NCI-H2081 treated with DMSO at 0.1 percent for 48 hours (cell line): ENCODE results near the gene TUT4.

Source experiments
- DNase-seq: peaks from one replicate; lab custom pipeline; 2025; lab: John Stamatoyannopoulos, UW

TUT4 gene

DNA sequence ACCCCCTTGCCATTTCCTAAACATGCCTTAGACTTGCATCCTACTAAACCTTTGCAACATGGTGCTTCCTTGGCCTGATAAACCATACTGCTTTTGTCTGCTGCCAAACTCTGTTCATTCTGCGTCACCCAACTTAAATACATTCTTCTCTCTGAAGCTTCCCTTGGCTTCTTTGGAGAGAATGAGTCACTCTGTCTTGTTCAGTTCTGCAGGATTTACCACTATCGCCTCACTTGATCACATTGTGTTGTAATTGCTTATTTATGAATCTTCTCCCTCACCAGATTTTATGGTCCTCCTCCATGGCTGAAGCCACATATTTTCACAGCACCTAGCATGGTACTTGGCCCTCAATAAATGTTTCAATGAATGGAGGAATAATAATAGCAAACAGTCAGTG is 21.7 kb upstream of the TUT4 start:
- no peak for DNase-seq

DNA sequence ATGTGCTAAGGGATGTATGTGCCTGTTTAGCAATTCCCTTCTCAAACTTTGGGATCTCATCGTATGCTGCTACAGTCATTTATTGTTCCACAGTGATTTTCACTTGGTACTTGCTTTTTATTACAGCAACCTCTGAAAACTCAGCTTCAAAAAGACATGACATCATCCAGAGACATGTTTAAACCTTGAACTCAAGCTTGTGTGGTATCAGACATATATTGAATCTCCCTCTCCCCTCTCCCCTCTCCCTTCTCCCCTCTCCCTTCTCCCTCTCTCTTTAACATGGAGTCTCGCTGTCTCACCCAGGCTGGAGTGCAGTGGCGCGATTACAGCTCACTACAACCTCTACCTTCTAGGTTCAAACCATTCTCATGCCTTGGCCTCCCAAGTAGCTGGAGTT is 19.5 kb upstream of the TUT4 start:
- no peak for DNase-seq

DNA sequence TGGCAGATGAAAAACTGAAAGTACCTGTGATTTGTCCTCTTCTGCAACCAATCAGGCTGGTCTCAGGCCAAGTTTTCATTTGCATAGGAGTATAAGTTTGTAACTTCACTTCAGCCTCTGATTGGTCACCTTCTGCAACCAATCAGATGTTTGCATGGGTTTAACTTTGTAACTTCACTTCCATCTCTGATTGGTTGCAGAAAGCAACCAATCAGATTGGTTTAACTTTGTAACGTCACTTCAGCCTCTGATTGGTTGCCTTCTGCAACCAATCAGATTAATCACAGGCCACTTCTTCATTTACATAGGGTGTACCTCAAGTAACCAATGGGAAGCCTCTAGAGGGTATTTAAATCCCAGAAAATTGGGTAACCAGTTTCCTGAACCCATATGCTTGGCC is 18.9 kb upstream of the TUT4 start:
- no peak for DNase-seq

DNA sequence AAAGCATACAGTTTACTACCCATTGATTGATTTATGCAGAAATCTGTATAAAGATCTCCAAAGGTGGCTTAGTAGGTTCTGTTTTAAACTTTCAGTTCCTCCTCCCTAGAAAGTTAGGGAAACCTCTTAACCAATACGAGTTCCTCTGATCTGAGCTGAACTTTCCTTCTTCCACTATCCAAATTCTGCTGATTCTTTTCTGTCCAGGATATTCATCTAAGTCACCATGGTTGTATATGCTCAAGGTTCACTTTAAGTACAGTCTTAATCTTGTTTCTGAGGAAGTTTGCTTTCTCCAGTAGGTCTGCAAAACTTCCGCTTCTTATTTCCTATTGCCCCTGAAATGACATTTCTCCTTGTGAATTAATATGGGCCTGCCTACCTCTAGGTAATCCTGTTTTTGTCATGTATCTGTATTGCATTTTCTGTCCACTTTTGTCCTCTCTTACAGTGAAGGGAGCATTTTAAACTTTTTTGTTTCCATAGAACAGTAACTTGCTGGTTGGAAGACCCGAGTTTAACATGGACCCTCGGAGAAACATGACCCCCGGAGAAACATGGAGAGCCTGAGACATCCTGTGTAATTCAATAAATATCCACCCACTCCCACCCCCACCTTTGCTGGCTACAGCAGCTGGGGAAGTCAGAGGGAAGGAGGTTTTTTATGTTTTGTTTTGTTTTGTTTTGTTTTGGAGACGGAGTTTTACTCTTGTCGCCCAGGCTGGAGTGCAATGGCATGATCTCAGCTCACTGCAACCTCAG is 16.7 kb upstream of the TUT4 start:
- no peak for DNase-seq

DNA sequence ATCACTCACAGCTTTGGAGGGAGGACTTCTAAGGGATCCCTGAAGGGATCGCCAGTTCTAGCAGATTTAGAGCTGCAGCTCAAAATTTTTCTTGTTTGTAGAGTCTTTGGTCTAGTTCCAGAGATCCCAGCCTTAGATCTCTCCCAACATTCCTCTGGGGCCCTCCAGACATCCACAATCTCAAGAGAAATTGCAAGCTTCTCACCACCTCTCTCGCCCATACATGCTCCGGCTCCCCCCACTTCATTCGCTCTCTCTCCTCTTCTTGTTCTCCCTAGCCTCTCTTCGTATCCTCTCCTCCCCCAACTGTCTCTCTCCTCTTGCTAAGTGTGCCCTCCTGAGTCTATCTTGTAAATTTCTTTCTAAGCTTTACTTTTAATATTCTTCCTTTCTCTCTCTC is 15.1 kb upstream of the TUT4 start:
- no peak for DNase-seq

DNA sequence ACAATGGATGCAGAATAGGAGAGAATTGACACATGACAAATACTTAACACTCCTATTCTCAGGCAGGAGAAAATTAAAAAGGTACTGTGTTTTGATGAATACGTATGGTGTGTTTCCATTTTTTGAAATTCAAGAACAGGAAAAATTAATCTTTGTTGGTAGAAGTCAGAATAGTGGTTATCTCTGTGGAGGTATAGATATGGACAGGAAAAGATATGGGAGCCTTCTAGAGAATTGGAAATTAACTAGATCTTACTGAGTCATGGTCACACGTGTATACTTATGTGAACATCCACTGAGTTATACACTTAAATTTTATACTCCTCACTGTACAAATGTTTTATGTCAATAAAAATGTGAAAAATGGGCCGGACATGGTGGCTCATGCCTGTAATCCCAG is 9.9 kb upstream of the TUT4 start:
- no peak for DNase-seq

DNA sequence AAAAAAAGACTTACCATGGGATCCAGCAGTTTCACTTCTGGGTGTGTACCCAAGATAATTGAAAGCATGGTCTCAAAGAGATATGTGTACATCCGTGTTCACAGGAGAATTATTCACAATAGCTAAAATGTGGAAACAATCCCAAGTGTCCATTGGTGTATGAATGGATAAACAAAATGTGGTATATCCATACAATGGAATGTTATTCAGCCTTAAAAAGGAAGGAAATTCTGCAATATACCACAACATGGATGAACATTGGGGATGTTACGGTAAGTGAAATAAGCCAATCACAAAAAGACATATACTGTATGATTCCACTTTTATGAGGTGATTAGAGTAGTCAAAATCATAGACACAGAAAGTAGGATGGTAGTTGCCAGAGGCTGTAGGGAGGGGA is 7.0 kb upstream of the TUT4 start:
- no peak for DNase-seq

DNA sequence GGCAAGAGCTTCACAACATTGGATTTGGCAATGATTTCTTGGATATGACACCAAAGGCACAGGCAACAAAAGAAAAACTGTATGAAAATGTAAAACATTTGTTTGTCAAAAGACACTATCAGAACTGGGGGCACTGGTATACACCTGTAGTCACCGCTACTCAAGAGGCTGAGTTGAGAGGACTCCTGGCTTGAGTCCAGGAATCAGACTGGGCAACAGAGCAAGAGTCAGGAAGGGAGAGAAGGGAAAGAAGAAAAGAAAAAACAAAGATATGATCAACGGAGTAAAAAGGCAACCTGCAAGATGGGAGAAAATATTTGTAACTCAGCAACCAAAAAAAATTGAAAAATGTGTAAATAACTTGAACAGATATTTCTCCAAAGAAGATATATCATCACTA is 6.0 kb upstream of the TUT4 start:
- no peak for DNase-seq

DNA sequence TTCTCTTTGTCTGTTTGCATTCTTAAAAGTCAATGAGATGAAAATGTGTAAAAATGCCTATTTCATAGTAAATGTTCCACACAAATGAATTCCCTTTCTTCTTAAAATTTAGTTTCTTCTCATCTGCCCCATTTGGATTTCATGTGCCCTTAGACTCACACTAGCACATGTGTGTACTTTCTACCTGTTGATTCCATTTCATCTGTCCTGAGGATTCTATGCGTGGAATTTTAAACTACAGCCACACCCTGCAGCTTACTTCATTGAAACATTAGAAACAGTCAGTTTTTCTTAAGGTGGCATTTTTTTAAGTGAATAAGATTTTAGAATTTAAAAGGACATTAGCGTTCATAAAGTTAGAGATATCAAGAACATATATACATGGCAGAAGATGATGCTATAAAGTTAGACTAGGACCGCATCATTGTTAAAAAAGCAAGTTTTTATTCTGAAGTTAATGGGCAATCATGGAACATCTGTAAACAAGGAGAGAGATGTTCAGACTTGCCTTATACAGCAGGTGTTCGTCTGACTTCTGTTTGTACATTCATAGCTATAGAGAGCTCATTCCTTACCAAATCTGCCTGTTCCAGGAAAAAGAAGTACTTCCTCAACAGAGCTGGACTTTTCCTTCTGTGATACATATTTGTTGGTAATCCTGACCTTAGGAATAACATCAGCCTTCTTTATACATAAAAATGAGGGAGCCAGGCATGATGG is 3.9 kb upstream of the TUT4 start:
- DNase-seq, result no peak

DNA sequence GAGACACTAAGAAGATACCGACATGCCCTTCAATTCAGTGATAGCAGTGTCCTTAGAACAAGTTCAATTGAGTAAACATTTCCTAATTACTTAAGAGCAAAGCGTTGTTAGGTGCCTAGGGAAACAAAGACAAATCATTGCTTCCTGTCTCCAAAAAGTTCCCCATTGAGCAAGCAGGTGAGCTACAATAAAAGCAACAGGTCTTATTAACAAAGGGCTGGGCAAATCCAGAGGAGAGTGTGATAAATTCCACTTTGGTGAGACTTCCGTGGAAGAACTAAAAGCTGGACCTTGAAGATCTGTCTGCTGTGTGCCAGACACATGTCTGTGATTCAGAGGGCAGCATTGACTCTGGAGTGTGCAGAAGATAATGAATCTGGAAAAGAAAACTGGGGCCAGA is 1.9 kb upstream of the TUT4 start:
- DNase-seq, result peak; percentile 36

DNA sequence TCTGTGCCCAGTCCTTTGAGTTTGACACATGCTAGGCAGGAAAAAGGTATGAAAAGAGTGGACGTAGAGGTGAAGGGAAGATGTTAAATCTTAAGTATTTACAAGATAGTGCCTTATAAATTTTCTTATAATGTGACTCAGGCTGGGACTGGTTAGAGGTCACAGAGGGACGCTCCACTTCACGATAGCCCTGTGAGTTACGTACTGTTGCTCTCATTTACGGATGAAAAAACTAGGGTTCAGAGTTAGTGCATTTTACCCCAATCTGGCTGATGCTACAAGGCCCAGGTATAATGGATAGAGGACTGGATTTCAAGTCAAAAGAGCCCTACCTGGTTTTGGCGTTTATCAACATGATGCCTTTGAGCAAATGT is 1.4 kb upstream of the TUT4 start:
- no peak for DNase-seq

DNA sequence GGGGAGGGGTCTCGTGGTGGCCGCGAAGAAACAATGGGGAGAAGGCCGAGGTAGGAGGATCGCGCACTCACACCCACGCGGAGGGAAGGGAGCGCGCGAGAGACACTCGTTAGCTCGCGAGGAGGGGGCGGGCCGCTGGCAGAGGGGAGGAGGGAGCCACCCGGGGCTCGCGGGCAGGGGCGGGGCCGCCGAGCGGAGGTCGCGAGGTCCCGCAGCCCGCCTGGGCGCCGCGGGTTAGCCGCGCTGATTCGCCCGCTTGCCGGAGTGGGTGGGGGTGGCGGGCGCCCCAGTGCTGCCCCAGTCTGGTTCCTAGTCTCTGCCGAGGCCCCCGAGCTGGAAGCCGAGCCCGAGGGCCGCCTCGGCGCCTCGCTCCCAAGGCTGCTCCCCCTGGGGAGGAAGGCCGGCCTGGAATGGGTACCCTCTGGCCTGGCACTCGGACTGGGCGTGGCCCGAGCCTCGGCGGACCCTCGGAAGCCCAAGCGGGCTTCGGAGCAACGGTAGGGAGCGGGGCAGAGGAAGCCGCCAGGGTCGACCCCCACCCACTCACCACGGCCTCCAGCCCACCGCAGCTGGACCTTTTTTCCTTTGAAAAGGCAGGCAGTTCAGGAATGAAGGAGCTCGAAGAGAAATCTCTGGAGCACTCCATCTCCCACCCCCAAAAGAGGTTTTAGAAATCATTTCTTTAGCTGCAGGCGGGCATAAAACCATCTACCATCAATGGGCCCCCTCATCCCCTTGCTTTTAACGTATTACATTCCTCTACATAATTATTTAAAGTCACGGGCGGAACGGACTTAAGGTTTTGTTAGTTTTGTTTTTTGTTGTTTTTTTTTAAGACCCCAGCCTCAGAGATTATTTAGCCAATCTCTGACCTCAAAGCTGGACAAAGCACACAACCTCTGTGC is 722 bp upstream of the TUT4 start:
- no peak for DNase-seq

DNA sequence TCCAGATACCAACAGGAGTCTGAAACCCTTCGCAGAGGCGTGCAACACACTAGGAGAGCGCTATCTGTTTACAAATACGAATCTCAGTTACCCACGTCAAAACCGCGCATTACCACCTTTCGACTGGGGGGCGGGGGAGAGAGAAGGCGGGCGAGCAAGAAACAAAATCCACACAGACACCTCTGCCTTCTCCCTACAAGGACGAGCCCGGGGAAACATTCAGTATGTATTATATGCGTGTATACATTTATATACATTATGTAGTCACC is 722 bp downstream of the TUT4 start:
- peak; percentile 20 for DNase-seq

DNA sequence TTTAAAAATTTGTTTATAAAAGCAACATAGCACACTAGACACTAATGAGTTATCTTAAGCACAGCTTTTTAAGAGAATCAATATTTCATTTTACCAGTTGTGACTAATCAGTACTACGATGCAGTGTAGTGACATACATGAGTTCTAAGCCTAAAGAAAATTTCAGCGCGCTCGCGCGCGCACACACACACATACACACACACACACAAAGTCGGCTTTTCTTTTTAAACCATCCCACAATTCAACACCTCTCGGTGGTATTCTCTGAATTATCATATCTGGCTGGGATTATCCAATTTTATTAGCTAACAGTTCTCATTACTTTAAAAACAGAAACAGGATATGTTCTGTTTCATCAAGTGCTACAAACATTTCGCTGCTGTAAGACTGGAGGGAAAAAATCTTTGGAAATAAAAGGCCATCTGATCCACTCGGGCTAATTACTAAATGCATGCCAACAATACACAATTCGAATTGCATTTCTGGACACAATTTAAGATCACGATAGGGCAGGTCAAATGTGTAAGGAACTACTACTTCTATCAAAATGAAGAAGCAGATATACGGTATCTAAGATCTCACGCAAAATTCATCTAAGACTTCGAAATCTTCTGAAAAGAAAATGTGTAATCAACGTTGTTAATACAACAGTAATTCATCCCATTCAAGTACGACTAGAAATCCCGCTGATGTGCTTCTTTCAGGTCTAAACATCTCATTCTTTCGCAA is 1.2 kb downstream of the TUT4 start:
- DNase-seq, result no peak

DNA sequence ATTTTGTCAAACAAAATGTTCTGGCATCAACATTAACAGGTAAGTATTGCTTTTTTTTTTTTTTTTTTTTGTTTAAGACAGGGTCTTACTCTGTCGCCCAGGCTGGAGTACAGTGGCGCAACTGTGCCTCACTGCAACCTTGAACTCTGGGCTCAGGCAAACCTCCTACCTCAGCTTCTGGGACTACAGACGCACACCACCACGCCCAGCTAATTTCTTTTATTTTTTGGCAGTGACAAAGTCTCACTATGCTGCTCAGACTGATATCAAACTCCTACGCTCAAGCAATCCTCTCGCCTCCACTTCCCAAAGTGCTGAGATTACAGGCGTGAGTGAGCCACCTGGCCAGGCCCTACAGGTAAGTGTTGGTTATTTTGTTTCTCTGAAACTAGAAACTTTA is 2.4 kb downstream of the TUT4 start:
- no peak for DNase-seq

DNA sequence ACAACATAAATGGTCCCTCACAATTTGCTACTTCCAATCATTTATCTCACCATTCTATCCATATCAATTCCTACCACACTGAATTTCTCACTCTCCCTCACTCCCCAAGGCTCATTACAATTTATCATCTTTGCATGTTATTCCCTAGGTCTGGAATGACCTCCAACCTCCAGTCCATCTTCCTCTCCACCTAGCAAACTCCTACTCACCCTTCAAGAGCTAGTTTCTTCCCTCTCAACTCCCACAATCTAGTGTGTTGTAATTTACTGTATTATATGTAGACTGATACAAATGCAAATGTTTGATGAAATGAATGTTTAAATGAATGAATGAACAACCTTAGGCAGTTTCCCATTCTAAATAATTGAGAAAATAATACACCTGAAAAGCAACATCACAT is 3.6 kb downstream of the TUT4 start:
- DNase-seq, result no peak

DNA sequence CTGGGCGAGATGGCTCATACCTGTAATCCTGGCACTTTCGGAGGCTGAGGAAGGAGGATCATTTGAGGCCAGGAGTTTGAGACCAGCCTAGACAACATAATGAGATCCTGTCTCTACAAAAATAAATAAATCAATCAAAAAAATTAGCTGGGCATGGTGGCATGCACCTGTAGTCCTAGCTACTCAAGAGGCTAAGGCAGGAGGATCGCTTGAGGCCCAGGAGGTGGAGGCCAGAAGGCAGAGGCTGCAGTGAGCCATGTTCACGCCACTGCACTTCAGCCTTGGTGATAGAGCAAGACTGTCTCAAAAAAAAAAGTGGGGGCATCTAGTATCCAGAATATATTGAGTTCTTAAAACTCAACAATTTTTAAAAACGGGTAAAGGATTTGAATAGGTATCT is 6.0 kb downstream of the TUT4 start:
- DNase-seq, result no peak

DNA sequence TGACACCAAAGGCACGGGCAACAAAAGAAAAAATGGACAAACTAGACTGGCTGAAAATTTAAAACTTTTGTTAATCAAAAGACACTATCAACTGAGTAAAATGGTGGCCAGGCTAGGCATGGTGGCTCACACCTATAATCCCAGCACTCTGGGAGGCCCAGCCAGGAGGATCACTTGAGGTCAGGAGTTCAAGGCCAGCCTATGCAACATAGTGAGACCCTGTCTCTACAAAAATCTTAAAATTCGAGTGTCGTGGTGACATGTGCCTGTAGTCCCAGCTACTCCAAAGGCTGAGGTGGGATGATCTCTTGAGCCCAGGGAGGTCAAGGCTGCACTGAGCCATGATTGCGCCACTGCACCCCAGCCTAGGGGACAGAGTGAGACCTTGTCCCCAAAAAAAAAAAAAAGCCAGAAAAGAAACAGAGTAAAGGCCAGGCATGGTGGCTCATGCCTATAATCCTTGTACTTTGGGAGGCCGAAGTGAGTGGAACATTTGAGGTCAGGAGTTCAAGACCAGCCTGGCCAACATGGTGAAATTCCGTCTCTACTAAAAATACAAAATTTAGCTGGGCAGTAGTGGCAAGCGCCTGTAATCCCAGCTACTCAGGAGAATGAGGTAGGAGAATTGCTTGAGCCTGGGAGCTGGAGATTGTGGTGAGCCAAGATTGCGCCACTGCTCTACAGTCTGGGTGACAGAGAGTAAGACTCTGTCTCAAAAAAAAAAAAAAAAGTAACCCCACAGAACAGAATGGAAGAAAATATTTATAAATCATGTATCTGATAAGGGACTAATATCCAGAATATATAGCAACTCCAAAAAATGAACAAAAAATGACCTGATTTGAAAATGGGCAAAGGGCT is 8.0 kb downstream of the TUT4 start:
- DNase-seq, result no peak

DNA sequence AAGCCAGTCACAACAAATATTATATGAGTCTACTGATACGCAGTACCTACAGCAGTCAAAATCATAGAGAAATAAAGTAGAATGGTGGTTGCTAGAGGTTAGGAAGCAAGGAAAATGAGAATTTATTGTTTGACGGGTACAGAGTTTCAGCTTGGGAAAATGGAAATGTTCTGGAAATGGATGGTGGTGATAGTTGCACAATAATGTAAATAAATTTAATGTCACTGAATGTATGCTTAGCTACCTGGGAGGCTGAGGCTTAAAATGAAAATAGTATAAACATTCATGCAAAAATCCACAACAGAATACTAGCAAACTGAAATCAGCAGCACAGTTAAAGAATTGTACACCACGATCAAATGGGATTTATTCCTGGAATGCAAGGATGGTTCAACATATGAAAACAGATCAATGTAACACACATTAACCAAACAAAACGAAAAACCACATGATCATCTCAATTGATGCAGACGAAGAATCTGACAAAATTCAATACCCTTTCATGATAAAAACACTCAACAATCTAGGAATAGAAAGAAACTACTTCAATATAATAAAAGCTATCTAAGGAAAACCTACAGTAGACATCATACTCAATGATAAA is 10.7 kb downstream of the TUT4 start:
- no peak for DNase-seq

DNA sequence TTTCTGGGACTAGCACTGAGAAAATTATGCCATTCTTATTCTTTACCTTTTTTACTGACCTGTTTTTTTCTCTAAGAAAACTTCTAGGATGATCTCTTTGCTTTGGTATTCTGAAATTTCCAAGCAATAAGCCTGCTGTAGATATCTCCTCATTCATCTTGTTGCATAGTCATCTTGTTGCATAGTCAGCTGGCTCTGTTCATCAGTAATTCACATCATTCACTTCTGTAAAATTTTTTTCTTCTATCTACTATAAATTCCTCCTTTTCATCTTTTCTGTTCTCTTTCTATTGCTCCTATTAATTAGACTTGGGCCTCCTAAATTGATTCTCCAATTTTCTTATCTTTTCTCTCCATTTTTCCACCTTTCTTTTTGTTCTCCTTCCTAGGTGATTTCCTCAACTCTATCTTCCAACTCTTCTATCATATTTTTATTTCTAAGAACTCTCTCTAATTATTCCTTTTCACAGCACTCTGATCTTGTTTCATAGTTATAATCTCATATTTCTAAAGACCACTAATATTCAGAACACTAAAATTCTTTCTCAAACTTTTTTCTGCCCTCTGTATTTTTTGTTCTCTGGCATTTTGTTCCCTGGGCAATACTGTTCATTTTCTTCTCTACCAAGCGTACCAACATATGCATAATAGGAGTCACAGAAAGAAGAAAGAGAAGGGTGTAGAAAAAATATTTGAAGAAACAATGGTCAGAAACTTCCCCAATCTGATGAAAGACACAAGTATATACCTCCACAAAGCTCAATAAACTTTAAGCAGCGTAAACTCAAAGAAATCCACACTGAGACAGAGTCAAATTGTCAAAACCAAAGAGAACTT is 17.7 kb downstream of the TUT4 start:
- DNase-seq, result no peak
